LNCaP clone FGC (cell line): ENCODE results near the gene SBK1.
A peak's percentile ranks its signal among the peaks of the same experiment; 100 is the strongest.
"Not testable (repeated sequence)": the region's sequence is repeated elsewhere in the genome, so short reads cannot be mapped to it uniquely, and the experiment has no call there.

Source experiments
- DNase-seq: peaks from one replicate; pipeline ENCODE4 v3.0.0-alpha.2; 2011; ENCODE audit warnings: low read depth
- H3K4me3 ChIP-seq: 2 replicates; pipeline ENCODE4 v1.5.1; 2011; ENCODE audit warnings: mild to moderate bottlenecking, low read depth, low read length, control low read depth
- TF ChIP-seq, protein P1 (sequence below): IDR thresholded peaks from 2 replicates; pipeline ENCODE4 v1.5.1; 2012; ENCODE audit warnings: mild to moderate bottlenecking; ENCODE audit not compliant: control insufficient read depth, insufficient read depth; ENCODE audit errors: extremely low read depth

SBK1 gene

DNA sequence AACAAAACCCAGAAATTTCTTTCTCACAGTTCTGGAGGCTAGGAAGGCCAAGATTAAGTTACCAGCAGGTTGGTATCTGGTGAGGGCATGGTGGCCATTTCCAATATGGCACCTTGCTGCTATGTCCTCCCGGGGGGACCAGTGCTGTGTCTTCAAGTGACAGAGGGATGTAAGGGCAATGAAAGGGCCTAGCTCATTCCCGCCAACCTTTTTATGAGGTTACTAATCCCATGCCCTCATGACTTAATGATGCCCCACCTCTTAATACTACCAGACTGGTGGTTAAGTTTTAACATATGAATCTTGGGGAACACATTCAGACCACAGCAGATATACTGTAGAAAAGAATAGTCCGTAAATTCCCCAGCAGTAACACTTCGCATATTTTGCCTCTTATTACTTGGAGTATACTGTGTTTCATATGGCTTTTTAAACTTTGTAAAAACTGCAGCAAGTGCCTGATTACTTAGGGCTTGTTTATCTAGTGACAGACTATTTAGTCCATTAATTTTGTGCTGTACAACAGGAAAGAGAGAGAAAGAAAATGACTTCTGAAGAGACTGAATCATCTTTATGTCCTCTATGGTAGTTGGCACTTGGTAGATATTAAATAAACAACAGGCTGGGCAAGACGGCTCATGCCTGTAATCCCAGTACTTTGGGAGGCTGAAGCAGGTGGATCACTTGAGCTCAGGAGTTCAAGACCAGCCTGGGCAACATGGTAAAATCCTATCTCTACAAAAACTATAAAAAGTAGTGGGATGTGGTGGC, 44.8 kb downstream of the SBK1 start:
- not testable (repeated sequence) for DNase-seq, H3K4me3 ChIP-seq

DNA sequence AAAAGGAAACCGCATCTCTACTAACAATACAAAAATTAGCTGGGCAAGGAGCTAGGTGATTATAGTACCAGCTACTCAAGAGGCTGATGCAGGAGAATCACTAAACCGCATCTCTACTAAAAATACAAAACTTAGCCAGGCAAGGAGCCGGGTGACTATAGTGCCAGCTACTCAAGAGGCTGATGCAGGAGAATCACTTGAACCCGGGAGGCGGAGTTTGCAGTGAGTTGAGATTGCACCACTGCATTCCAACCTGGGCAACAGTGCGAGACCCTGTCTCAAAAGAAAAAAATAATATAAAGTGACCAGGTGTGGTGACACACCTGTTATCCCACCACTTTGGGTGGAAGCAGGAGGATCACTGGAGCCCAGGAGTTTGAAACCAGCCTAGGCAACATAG, 45.9 kb downstream of the SBK1 start:
- not testable (repeated sequence) for DNase-seq

DNA sequence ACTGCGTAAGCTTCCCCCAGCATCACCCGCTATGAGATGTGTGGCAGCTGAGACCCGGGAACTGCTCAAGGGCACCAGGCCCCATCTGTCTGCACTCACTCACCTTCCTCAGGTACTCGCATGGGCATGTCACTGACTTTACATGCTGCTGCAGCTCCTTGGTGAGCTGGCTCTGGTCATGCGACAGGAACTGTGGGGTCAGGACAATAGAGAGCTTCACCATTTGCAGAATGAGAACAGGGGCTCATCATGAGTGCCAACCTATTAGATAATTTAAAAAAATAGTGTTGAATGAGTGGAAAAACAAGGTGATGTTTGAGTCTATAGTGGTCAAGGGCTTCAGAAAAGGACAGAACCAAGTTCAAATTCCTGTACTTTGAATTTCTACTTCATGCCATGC, 70.3 kb downstream of the SBK1 start:
- not testable (repeated sequence) for H3K4me3 ChIP-seq, DNase-seq

More for the DNA sequence above, 45.9 kb downstream of the SBK1 start:
- not testable (repeated sequence) for H3K4me3 ChIP-seq

DNA sequence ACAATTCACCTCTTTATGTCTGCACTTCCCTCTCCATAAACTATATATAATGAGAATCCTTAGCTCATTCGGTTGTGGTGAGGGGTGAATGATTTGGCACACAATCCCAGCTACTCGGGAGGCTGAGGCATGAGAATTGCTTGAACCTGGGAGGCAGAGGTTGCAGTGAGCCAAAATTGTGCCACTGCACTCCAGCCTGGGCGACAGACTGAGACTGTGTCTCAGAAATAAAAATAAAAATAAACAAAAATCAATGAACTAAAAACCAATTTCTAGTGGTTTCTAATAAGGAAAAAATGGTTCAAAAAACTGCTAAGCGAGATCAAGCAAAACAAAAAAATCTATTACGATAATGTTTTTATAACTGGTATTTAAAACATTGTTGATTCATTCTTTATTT, 71.1 kb downstream of the SBK1 start, which contains the start of gene NPIPB6:
Gene NPIPB6, minus strand, starts transcription at position 101 of the 400 bp plus-strand sequence. CDS start 686 bp downstream, outside the sequence.
- not testable (repeated sequence) for H3K4me3 ChIP-seq, DNase-seq

DNA sequence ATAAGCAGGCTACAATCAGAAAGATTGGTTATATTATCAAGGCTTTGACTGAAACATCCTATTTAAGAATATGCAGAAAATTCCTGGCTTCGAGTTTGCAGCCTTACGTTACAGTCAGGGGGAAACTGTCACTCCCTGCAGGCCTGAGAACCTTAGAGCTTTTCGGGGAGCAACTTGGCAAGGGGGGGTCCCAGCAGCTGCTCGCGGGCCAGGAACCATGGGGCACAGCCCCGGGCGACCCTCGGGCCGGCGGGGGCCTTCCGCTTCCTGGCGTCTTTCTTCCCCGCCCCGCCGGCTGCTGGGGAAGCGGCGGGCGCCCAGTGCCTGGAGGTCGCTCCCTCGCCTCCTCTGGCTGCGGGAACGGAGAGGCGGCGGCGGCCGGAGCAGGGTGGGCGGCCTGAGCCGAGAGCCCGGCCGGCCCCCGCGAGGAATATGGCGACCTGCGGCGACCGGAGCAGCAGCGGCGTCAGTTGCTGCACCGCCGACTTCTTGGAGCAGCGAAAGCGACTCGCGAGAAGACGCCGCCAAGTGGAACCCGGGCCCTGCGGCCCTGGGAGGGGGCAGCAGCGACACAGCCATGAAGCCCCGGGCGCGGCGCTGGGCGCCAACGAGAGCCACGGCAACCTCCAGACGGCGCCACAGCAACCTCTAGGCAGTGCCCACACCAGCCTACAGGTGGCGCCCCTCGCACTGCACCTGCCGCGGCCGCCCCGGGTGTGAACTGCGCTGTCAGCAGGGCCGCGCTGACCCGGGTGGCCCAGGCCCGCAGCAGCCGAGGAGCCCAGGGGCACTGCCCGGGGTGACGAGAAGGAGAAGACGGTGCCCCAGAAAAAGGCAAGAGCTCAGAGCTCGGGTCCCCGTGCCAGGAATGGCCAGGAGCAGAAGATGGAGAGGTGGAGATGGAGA, 72.2 kb downstream of the SBK1 start:
- H3K4me3 ChIP-seq, DNase-seq: not testable (repeated sequence)
- TF ChIP-seq, protein P1, sequence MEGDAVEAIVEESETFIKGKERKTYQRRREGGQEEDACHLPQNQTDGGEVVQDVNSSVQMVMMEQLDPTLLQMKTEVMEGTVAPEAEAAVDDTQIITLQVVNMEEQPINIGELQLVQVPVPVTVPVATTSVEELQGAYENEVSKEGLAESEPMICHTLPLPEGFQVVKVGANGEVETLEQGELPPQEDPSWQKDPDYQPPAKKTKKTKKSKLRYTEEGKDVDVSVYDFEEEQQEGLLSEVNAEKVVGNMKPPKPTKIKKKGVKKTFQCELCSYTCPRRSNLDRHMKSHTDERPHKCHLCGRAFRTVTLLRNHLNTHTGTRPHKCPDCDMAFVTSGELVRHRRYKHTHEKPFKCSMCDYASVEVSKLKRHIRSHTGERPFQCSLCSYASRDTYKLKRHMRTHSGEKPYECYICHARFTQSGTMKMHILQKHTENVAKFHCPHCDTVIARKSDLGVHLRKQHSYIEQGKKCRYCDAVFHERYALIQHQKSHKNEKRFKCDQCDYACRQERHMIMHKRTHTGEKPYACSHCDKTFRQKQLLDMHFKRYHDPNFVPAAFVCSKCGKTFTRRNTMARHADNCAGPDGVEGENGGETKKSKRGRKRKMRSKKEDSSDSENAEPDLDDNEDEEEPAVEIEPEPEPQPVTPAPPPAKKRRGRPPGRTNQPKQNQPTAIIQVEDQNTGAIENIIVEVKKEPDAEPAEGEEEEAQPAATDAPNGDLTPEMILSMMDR = 0 out of 2 replicates have a peak, but pooled peaks have one; percentile 20

DNA sequence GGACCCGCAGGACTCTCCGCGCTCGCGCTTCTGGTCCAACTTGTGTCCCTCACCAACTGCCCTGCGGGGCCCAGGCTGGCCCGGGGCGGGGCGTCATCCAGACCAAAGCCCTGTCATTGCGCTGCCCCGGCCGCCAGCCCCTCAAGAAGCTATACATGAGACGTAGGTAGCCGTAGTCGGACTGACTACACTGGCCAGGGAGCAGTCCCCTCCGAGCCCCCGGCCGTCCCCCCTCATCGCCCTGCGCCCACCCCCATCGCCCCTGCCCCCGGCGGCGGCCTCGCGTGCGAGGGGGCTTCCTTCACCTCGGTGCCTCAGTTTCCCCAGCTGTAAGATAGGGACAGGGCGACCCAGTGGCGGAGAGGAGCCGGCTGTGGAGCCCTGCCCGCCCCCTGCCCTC, 75.6 kb downstream of the SBK1 start:
- H3K4me3 ChIP-seq, DNase-seq: not testable (repeated sequence)
